ENCODE measurements around the gene FBXO39.

DNA sequence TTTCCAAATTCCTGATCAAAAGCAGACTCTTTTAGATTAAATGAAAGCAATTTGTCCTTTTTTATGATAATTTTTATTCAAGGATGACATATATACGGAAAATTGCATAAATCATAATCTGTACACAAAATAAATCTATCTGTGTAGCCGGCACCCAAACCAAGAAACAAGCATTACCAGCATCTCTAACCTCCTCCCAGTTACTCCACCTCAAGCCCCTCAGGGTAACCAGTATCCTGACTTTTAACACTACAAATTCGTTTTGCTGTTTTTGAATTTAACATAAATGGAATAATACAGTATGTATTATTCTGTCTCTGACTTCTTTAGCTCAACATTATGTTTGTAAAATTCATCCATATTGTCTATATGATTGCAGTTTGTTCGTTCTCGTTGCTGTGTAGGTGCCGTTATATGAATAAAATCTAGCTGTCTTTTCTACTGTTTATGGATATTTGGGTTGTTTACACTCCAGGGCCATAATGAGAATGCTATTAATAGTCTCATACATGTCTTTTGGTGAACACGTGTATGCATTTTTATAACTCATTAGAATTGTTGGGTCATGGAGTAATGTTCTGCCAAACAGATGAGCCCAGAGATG is 54.5 kb downstream of the FBXO39 start:
- TF ChIP-seq CTCF (tag by site-specific recombination; IDR thresholded peaks at IDR 0.05) (no peak), PRDM1 (tag by site-specific recombination; IDR thresholded peaks at IDR 0.05) (no peak), ZNF426 (tag by site-specific recombination; IDR thresholded peaks at IDR 0.05) (no peak), ZNF239 (tag by site-specific recombination; IDR thresholded peaks at IDR 0.05) (no peak), ZNF2 (tag by site-specific recombination; IDR thresholded peaks at IDR 0.05) (no peak), ZSCAN16 (tag by site-specific recombination; IDR thresholded peaks at IDR 0.05) (no peak), ZNF768 (tag by site-specific recombination; IDR thresholded peaks at IDR 0.05) (no peak), ZNF660 (tag by site-specific recombination; IDR thresholded peaks at IDR 0.05) (no peak), ZNF513 (tag by site-specific recombination; IDR thresholded peaks at IDR 0.05) (no peak)
- TF ChIP-seq, protein P1, sequence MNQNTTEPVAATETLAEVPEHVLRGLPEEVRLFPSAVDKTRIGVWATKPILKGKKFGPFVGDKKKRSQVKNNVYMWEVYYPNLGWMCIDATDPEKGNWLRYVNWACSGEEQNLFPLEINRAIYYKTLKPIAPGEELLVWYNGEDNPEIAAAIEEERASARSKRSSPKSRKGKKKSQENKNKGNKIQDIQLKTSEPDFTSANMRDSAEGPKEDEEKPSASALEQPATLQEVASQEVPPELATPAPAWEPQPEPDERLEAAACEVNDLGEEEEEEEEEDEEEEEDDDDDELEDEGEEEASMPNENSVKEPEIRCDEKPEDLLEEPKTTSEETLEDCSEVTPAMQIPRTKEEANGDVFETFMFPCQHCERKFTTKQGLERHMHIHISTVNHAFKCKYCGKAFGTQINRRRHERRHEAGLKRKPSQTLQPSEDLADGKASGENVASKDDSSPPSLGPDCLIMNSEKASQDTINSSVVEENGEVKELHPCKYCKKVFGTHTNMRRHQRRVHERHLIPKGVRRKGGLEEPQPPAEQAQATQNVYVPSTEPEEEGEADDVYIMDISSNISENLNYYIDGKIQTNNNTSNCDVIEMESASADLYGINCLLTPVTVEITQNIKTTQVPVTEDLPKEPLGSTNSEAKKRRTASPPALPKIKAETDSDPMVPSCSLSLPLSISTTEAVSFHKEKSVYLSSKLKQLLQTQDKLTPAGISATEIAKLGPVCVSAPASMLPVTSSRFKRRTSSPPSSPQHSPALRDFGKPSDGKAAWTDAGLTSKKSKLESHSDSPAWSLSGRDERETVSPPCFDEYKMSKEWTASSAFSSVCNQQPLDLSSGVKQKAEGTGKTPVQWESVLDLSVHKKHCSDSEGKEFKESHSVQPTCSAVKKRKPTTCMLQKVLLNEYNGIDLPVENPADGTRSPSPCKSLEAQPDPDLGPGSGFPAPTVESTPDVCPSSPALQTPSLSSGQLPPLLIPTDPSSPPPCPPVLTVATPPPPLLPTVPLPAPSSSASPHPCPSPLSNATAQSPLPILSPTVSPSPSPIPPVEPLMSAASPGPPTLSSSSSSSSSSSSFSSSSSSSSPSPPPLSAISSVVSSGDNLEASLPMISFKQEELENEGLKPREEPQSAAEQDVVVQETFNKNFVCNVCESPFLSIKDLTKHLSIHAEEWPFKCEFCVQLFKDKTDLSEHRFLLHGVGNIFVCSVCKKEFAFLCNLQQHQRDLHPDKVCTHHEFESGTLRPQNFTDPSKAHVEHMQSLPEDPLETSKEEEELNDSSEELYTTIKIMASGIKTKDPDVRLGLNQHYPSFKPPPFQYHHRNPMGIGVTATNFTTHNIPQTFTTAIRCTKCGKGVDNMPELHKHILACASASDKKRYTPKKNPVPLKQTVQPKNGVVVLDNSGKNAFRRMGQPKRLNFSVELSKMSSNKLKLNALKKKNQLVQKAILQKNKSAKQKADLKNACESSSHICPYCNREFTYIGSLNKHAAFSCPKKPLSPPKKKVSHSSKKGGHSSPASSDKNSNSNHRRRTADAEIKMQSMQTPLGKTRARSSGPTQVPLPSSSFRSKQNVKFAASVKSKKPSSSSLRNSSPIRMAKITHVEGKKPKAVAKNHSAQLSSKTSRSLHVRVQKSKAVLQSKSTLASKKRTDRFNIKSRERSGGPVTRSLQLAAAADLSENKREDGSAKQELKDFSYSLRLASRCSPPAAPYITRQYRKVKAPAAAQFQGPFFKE (tag by site-specific recombination; IDR thresholded peaks at IDR 0.05; ENCODE audit: borderline replicate concordance): no peak
